NB4 (cell line): ENCODE results near the gene FRRS1L.

Experiments
- DNase-seq: peaks from one replicate; pipeline ENCODE4 v3.0.0; 2010; ENCODE audit warnings: low read depth
- H3K4me3 ChIP-seq: one replicate; pipeline ENCODE4 v1.5.1; 2011; ENCODE audit warnings: mild to moderate bottlenecking, low read depth, low read length, moderate library complexity
- CTCF ChIP-seq: IDR thresholded peaks from one replicate; pipeline ENCODE4 v1.5.1; 2012; ENCODE audit warnings: low read depth, low read length
- MAX ChIP-seq: IDR thresholded peaks from 2 replicates; pipeline ENCODE4 v1.6.1; 2011; ENCODE audit warnings: low read depth, low read length
- MYC ChIP-seq: IDR thresholded peaks from 2 replicates; pipeline ENCODE4 v1.6.1; 2011; ENCODE audit warnings: low read depth, low read length
- POLR2A ChIP-seq: IDR thresholded peaks from 2 replicates; pipeline ENCODE4 v1.6.1; 2011; ENCODE audit warnings: mild to moderate bottlenecking; ENCODE audit not compliant: insufficient read length; ENCODE audit errors: extremely low read depth

The FRRS1L gene

GRCh38 chr9:109149722-109150121 lies 17.3 kb downstream of the FRRS1L start:
- H3K4me3 ChIP-seq: no peak overlapping the region
- no peak for DNase-seq
- no peak for TF ChIP-seq CTCF
- TF ChIP-seq POLR2A: no peak
- TF ChIP-seq MAX: no peak
- no peak for TF ChIP-seq MYC

GRCh38 chr9:109149089-109149488 lies 18.0 kb downstream of the FRRS1L start:
- DNase-seq: no peak
- no peak overlapping the region for H3K4me3 ChIP-seq
- TF ChIP-seq MYC (no peak), MAX (no peak), POLR2A (no peak), CTCF (no peak)

- TF ChIP-seq CTCF (no peak), MYC (no peak), POLR2A (no peak)
- H3K4me3 ChIP-seq: no peak overlapping the region
- no peak for DNase-seq
These were observed 22.0 kb downstream of the FRRS1L start for GRCh38 chr9:109145051-109145450.

- peak; percentile 83 for DNase-seq
- no peak overlapping the region for H3K4me3 ChIP-seq
- TF ChIP-seq MAX: peak; percentile 79
- peak; percentile 76 for TF ChIP-seq MYC
- TF ChIP-seq POLR2A: no peak
- TF ChIP-seq CTCF: peak; percentile 65
These were observed 23.0 kb downstream of the FRRS1L start for GRCh38 chr9:109143881-109144562.

- DNase-seq: no peak
- TF ChIP-seq MAX (no peak), MYC (no peak)
- H3K4me3 ChIP-seq: no peak overlapping the region
These were observed 25.7 kb downstream of the FRRS1L start for GRCh38 chr9:109141375-109141774.

GRCh38 chr9:109139851-109140250 lies 27.2 kb downstream of the FRRS1L start:
- TF ChIP-seq POLR2A (no peak), MAX (no peak), CTCF (no peak), MYC (no peak)
- DNase-seq: no peak
- H3K4me3 ChIP-seq: no peak overlapping the region
